GM21526 (cell line): ENCODE measurements around the gene TMEM187.

Source experiments
- ATAC-seq: cut with Tn5 transposase; IDR thresholded peaks from one replicate; pipeline ENCODE4 v1.9.1; 2021; ENCODE audit warnings: moderate library complexity; ENCODE audit not compliant: unreplicated experiment, low FRiP score

The TMEM187 gene, protein sequence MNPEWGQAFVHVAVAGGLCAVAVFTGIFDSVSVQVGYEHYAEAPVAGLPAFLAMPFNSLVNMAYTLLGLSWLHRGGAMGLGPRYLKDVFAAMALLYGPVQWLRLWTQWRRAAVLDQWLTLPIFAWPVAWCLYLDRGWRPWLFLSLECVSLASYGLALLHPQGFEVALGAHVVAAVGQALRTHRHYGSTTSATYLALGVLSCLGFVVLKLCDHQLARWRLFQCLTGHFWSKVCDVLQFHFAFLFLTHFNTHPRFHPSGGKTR

DNA sequence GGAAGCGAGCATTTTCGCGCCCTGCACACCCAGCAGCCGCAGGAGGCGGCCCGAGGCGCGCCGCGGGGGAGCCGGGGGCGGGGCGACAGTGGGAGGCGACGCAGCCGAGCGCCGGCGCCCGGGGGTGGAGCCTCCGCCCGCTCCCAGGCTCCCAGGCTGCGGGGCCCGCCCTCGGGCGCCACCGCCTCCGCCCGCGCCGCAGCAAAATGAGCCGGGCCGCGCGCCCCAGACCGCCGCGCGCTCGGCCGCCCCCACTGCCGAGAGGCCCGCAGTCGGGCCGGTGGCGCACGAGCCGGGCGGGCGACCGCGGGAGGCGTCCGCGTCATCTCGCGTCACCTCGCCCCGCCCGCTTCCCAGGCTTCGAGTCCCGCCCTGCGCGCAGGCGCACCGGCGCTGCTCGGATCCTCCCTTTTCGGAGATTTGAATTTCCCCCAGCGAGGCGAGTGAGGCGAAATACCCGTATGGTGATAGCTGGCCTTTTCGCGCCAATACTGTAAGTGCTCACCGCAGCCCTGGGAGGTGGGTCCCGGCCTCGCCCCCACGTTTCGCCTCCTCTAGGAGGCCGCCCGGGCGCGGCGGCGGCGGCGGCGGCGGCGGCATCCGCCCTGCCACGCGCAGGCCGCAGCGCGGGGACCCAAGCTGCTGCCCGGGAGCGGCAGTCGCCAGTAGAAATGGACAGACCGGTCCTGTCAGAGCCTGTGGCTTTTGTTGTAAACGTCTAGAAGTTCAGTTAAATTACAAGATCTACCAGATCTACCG is at the start of gene TMEM187:
TMEM187 (plus strand) TSS at position 387 of the 759 bp plus-strand sequence. CDS start 9,309 bp downstream, outside the sequence.
- peak; percentile 47 for ATAC-seq

DNA sequence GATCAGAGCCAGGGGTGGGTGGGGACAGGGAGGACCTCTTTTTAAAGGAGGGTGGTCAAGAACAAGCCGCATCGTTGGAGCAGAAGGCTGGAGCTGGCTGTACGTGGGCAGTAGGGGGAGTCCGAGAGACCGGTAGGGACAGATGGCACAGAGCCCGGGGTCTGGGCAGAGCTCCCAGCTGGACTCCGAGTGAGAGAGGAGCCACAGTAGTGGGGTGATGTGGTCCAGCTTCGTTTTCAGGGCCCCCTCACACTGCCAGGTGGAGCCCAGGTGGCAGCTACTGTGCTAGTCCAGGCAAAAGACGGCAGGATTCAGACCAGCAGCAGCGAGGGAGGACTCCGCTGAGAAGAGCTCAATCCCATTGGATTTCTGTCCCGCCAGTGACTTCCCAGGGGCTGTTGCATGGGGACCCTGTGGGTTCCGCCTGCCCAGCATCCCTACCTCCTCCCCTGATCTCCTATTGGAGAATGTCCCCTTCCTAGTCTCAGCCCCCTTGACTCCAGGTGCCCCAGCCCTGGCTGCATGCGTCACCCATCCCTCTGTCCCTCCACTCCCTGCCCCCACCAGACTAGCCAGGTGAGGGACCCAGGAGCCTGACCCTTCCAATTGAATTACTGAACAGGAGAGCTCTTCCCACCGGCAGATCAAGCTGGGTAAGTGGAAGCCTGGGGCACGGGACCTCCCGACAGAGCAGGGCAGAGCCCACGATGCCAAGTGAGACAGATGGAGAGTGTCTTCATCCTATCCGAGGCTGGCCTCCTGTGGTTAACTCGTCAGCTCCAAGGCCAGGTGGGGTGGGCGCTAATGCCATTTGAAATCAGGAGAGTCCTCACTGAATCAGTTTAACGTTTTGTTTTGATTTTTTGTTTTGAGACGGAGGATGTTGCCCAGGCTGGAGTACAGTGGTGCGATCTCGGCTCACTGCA is 49.4 kb upstream of the TMEM187 start:
- no peak for ATAC-seq

DNA sequence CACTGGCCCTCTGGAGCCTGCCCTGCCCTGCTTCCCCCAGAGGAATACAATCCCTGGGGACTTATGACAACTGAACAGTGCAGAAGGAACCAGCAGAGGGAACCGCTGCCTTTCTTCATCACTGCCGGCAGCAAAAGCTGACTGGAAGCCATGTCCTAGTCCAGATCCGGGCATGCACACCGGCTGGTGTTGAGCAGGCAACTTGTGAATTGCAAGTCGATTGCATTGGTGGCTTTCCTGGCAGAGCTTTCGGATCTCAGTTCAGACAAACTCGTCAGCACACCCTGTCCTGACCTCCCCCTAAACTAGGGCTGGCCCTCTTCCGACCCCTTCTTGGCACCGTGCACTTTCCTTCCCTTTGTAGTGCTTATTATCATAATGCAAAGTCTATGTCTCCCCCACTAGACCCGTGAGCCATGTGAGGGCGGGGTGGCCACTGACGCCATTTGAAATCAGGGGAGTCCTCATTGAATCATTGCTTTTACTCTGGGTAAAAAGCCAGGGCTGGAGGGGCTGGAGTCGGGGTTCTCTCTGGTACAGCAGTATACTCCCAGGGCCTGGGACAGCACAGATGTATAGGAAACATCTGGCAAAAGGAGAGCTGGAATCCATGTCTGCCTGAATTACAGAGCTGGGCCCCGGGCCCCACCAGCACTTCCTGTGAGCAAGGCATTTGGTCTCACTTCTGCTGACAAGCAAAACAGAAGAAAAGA is 48.2 kb upstream of the TMEM187 start:
- no peak for ATAC-seq

DNA sequence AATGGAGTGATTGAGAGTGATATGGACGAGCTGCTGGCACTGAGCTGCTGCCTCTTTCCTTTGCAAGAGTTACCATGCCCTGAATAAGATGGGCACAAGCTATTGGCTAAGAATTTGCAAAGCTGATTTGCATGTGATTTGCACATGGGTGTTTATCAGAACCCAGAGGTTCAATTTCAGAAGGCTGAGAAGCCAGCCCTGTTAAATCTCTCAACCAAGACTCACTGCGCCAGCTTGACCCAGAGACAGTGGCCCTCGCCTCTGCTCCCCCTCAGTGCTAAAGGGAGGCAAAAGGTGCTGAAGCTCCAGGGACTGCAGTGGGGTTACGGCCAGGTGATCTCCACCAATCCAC is 47.2 kb upstream of the TMEM187 start:
- no peak for ATAC-seq

DNA sequence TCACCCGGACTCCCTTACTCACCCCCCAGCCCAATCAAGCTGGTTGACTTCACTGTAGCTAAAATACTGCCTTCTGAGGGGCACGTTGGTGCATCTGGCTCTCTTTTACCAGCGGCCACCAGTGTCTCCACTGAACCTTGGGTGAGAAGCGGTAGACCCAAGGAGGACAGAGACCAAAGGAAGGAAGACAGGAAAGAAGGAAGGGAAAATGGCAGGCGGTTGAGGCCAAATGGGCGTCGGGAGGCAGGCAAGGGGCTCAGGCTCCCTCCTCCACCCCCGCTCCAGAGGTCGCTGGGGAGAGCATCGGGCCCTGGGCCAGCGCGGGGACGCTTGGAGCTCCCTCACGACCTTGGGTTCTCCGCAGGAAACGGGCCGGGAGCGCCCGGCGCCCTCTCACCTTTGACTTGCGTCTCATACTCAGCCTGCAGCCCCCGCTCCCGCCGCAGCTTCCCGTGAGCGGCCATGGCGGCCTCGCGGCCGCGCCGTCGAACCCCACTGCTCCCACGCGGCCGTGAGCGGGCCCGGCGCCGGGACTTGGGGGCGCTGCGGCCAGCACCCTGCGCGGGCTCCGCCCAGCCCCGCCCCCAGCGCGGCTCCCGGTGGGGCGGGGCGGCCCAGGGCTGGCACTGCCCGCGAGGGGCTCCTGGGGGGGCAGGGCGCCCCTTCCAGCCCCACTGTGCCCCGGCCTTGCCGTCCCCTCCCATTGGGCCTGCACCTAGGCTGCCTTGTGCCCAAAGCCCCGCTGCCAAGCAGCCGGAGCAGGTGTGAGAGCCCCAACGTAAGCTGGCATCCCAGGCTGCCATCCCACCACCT is 46.6 kb upstream of the TMEM187 start, which contains the start of gene ARHGAP4:
ARHGAP4 (minus strand) TSS at position 526 of the 813 bp plus-strand sequence; CDS start at position 464, 62 bp downstream.
- no peak for ATAC-seq

DNA sequence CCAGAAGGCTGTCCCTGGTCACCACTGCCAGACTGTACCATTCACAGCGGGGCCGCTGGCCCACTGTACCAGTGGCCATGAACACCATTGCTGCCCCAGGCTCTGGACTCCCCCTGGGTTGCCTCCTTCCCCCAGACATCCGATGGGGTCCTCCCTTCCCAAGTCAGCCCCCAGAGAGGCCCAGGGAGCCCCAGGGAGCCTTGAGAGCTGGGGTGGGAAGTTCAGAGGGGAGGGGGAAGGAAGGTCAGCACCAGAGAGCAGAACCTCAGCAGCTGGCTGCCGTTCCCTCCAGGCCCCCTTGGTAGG is 46.0 kb upstream of the TMEM187 start:
- no peak for ATAC-seq

DNA sequence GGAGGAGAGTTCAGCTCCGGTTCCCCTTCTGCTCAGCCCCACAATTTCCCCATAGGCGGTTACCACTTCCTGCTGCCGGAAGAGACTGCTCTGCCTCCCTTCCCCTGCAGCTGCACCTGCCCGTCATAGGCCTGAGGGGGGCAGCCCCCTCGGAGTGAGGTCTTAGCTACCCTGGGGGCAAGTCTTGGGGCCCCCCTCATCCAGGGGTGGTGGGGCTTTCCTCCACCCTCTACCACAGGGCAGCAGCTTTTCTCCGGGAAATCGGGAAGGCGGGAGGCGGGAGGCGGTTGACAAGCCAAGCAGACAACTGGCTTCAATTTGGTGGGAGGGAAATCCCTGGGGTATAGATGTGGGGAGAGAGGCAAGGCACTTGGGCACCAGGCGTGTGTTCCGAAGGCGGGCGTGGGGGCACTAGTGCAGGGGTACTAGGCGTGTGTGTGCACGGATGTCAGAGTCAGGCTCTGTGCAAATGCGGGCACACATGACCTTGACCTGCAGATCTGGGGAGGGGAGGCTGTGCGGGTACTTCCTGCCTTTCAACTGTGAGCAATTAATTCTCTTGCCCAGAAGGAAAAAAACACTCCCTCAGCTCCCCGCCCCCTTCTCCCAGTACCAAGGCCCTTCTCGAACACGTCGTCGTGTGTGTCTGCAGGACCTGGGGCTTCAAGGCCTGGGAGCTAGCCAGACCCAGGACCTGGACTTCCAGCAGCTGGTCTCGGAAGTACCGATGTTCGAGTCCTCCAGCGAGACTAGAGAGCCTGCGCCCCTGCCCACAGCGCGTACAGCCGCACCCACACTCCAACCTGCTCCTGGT is 45.5 kb upstream of the TMEM187 start:
- ATAC-seq: peak; percentile 39

DNA sequence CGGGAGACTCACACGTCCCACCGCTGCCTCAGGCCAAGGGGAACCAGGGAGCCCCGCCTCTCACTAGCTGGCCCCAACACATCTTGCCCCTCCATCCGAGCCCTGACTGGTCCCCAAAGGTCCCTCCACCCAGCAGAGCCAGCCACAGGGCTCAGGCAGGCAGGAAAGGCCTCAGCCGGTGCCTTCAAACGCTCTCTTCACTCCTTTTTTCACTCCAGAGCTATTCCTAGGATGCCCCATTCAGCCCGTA is 45.0 kb upstream of the TMEM187 start:
- ATAC-seq: no peak

DNA sequence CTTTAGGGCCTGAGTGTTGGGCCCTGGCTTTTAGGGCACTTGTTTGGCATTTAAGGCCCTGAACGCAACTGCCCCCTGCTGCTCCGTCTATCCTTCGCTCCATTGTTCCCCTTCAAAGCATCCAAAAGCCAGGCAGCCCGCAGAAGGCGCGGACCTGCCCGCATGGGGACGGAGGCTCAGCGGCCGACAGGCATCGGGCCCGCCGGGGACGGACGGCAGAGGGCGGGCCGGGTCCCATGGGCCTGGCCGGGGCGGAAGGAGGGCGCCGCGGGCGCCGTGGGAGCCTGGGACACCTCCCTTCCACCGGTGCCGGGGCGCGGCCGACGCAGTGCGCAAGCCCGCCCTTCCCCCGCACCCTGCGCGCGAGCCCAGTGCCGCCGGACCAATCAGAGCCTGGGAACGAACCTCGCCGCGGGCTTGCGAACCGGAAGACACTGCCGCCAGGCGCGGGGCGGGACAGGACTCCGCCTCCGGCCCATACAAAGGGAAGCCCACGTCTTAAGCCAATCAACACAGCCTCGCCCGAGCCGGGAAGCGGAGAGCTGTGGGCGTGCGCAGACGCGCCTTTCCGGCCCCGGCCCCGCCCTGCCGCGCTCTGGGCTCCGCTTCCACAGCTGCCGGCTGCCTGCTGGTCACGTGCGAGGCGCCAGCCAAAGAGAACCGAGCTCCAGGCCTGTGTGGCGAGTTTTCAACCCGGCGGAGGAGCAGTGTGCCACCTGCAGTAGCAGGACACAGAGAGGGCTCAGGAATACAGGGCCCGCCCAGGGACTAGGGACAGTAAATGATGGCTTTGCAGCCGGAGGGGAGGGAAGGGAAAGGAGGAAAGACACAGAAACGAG is 44.4 kb upstream of the TMEM187 start:
- peak; percentile 81 for ATAC-seq

DNA sequence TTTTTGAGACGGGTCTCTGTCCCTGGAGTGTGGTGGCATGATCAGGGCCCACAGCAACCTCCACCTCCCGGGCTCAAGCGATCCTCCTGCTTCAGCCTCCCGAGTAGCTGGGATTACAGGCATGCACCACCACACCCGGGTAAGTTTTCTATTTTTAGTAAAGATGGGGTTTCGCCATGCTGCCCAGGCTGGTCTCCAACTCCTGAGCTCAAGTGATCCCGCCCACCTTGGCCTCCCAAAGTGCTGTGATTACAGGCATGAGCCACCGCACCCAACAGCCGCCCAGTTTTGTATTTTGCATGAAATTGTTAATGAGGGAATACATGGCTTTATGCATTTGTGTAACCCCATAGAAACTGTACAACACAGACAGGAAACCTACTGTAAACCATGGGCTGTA is 43.7 kb upstream of the TMEM187 start:
- no peak for ATAC-seq

DNA sequence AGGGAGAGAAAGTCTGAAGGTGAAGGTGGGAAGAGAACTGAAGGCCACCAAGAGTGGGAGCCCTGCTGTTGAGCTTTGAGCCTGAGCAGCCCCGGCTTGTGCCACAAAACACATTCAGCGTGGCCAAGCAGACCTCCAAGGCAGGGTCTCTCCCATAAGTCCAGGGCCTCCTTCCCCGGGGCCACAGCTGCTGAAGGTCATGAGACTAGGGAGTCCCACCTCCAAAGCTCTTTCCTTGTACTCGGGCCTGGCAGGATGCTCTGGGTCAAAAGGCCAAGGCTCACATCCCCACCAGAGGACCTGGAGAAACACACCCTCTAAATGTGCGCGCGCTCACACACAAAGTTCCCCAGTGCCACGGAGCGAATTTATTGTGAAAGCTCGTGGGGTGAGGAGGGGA is 43.0 kb upstream of the TMEM187 start:
- no peak for ATAC-seq

DNA sequence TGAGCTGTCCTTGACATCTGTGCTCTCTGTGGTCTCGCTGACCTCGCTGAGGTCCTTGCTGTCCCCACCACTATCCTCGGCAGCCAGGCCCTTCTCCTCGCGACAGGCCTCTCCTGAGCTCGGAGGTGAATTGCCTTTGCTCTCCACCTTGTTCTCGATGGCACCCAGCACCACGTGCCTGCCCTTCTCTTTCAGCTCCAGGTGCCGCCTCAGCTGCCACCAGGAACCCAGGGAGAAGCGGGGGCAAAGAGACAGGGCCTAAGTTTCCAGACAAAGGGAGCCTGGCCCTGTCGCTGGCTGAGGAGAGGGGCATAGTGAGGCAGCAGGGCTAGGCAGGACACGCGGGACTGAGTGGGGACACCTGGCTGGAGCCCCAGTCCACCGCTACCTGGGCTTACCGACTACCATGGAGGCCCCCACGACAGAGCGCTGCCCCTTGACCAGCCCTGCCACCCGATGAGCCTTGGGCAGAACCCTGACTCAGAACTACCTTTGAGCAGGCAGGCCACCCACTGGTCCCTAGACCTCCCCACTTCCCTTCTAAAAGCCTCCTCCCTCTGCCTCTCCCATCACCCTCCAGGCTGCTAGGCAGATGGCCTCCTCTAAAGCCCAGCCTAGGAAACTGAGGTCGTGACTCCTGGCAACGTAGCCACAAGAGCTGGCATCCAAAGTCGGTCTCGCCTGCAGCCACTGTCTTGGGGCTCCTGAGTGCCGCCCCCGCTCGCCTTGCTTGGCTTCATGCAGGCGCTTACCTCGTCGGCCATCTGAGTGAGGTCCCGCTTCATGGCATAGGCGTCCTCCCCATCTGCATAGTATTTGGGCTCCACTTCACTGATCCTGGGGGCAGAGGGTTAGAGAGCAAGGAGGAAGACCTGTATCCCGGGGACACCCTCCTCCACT is 42.3 kb upstream of the TMEM187 start:
- no peak for ATAC-seq

DNA sequence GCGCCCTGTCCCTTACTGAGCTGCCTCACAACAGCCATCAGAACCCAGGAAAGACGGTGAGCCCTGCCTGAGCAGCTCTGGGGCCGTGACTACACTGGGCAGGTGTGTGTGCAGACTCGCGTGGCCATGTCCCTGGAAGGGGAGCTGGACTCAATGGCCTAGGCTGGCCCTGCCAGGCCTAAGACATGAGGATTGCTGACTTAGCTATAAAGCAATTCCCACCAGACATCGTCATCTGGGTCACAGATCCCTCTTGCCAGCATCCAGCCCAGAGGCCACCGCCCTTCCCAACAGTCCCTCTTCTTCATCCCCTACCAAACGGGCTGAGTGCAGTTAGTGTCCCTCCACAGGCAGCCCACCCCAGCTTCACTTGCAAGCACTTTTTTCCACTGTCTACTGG is 41.4 kb upstream of the TMEM187 start:
- ATAC-seq: no peak

DNA sequence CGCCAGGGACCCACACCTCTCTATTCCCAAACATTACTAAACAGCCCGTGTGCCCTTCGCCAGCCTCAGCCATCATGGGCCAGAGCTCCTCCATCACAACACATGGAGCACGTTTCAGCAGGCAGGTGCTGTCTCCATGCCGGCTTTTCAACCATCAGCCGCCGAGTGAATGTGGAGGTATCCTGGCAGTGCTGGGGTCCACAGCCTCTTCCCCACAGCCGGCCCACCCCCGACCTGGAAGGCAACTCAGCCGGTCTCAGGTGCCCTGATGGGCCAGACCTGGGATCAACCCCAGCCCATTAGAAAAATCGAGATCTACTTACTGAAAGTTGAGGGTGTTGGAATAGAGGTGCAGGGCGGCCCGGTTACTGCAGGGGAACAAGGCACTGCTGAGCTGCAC is 40.8 kb upstream of the TMEM187 start:
- no peak for ATAC-seq

DNA sequence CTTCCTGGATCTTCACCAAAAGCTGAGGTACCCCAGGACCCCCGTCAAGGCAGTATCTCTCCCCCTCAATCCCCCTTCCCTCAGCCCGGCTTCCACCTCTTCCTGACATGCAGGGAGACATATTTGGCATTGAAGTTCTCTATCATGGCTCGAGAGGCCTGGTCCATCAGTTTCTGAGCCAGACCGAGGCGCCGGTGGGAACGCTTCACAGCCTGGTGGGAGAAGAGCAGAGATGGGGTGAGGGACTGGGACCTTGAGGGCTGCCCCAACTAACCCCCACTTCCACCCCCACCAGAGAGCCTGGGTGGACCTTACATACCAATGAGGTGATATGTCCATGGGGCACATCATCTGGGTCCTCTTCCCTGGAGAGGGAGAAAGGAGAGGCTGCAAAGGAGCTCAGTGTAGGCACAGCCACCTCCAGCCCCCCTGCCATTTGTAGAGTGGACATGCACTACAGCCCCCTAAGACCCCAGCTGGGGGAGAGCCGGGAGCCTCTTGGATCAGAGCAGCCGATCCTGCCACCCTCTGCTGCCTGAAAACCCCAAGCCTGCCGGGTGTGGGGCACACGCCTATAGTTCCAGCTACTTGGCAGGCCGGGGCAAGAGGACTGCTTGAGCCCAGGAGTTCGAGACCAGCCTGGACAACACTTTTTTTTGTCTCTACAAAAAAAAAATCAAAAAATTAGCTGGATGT is 40.2 kb upstream of the TMEM187 start:
- no peak for ATAC-seq

DNA sequence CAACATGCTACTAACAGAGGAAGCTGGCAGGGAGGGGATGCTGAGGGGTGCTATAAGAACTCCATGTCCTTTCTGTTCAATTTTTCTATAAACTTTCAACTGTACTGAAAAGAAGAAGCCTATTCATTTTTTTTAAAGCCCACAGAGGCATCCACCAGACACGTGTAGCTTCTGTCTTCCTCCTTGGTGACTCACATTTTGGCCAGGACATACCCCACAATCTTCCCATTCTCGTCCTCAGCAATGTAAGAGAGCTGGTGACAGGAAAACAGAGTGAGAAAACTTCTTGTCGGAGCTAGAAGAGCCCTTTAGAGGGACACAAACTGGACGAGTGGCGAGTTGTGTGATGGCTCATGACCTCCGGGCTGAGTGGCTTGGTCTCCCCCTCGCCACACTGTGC is 38.8 kb upstream of the TMEM187 start:
- no peak for ATAC-seq
